Choroid plexus epithelial cell (primary cell): ENCODE data around the gene AHSG.
"Not testable (repeated sequence)": the region's sequence is repeated elsewhere in the genome, so short reads cannot be mapped to it uniquely, and the experiment has no call there.

Experiments
- DNase-seq: peaks from one replicate; pipeline ENCODE4 v3.0.0-alpha.2; 2010; ENCODE audit warnings: low read depth
- H3K4me3 ChIP-seq: 2 replicates; pipeline ENCODE4 v1.5.1; 2011; ENCODE audit warnings: low read depth, mild to moderate bottlenecking, control low read depth, low read length, moderate library complexity
- CTCF ChIP-seq: conservative IDR thresholded peaks from 2 replicates; pipeline ENCODE4 v1.5.1; 2011; ENCODE audit warnings: low read depth, mild to moderate bottlenecking, control low read depth, inconsistent platforms, low read length, moderate library complexity

The AHSG gene

DNA sequence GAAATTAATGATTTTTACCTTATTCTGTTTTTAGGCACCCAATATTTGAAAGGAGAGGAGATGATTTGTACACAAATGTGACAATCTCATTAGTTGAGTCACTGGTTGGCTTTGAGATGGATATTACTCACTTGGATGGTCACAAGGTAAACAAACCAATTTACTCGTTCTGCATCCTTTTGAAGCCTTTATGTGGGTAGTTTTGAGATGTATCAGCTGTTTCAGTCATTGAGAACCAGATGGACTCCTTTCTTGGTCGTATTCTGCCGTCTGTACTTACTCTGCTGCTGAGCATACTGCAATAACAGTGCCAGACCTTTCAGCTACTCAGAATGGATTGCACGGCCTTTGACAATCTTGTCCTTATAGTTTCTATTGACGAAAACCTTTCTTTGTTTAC lies 29.0 kb upstream of the AHSG start:
- peak; percentile 10 for DNase-seq
- no peak for TF ChIP-seq CTCF
- no peak overlapping the region for H3K4me3 ChIP-seq

GRCh38 chr3:186586245-186586644 lies 26.6 kb upstream of the AHSG start:
- not testable (repeated sequence) for H3K4me3 ChIP-seq, DNase-seq

- TF ChIP-seq CTCF: no peak
- DNase-seq: no peak
- no peak overlapping the region for H3K4me3 ChIP-seq
Observed at GRCh38 chr3:186587183-186587582, 25.7 kb upstream of the AHSG start.

DNA sequence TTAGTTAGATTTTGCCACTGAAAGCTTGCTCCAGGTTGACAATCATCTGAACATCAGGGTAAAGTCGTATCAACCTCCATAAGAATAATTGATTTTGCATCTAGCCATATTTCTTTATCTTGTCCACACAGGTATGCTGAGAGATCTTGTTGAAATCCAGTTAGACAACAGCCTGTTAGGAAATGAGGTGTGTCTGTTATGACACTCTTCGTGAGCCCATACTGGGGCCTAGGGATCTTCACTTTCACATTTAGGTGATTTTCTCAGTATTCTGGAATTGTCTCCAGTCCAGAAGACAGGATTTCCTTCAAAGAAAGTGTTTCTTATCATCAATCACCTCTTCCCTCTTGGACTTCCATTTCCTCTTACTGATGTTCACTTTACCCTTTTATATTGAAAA lies 24.2 kb upstream of the AHSG start:
- no peak overlapping the region for H3K4me3 ChIP-seq
- no peak for TF ChIP-seq CTCF
- no peak for DNase-seq

GRCh38 chr3:186589121-186589520 lies 23.7 kb upstream of the AHSG start:
- DNase-seq: peak; percentile 75
- TF ChIP-seq CTCF: peak; percentile 65
- H3K4me3 ChIP-seq: no peak overlapping the region

DNA sequence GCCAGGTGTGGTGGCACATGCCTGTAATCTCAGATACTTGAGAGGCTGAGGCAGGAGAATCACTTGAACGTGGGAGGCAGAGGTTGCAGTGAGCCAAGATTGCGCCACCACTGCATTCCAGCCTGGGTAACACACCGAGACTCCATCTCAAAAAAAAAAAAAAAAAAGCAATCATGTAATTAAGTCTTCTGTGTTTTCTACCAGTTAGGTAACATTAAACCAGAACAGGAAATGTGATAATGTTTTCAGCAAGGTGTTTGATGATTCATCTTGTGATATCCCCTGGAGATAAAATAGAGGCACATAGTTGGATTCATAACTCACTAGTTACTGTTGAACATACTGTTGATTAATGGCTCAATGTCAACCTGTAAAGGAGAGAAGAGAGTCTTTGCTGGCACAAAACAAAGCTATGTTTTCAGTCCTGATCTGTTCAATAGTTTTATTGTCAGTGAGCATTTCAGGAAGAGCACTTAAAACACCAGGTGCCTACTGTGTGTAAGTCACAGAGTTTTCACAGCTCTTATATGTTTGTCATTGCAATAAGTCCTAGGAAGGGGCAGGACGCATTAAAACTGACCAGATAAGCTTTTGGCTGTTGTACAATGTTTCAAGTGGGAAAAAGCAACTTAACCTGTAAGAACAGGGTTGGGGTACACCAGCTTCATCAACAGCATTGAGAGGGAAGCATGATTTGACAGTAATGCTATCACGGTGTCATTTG lies 22.8 kb upstream of the AHSG start:
- peak; percentile 45 for DNase-seq
- TF ChIP-seq CTCF: no peak
- no peak overlapping the region for H3K4me3 ChIP-seq

- H3K4me3 ChIP-seq: no peak overlapping the region
- DNase-seq: no peak
- no peak for TF ChIP-seq CTCF
Observed at GRCh38 chr3:186590580-186591295, 22.1 kb upstream of the AHSG start.
